Vagina (tissue), 2 donors: Measurements from ENCODE around the gene EOLA1.
"Not testable (repeated sequence)": the region's sequence is repeated elsewhere in the genome, so short reads cannot be mapped to it uniquely, and the experiment has no call there.

Experiments
- CTCF ChIP-seq, 3 experiments: fragments of 450-650 bp in 2 of 3; fragments of 200-600 bp in 1 of 3; sonication (generic) in 1 of 3; IDR thresholded peaks; one replicate each; pipeline ENCODE4 v1.5.1; 2017 to 2019; ENCODE audit warnings: antibody characterized with exemption in 3 of 3, mild to moderate bottlenecking in 2 of 3, moderate library complexity in 2 of 3
- POLR2A ChIP-seq, 2 donors: fragments of 450-650 bp; IDR thresholded peaks; one replicate each; pipeline ENCODE4 v1.6.1; 2017; ENCODE audit warnings: antibody characterized with exemption in 2 of 2, mild to moderate bottlenecking in 2 of 2, moderate library complexity in 2 of 2
- POLR2AphosphoS5 ChIP-seq, 2 donors: sonication (generic); formaldehyde crosslinking; IDR thresholded peaks; one replicate each; pipeline ENCODE4 v1.9.0; 2017; ENCODE audit warnings: antibody characterized with exemption in 2 of 2, mild to moderate bottlenecking in 2 of 2, low read depth in 1 of 2; ENCODE audit not compliant: insufficient read depth in 1 of 2

- not testable (repeated sequence) for TF ChIP-seq CTCF (IDR thresholded peaks at IDR 0.05); POLR2A (IDR thresholded peaks at IDR 0.05); POLR2AphosphoS5 (IDR thresholded peaks at IDR 0.05; ENCODE audit: insufficient read depth in 1 of 2, low read depth in 1 of 2)
These were observed 46.5 kb downstream of the EOLA1 start, which contains the start of gene MAGEA9B for GRCh38 chrX:149587359-149587758.
